Liver (tissue), 9 donors: ENCODE results near the gene WWOX. TPM values are rescaled to one million over a fixed set of nuclear protein-coding genes. Genes with fewer than 3 reads are reported as not detected.

Experiments used
- DNase-seq: peaks from one replicate; pipeline ENCODE4 v3.0.0-alpha.2; 2017; ENCODE audit warnings: low spot score
- H3K27ac ChIP-seq, 2 donors: one replicate each; pipeline ENCODE4 v1.7.0; 2013; ENCODE audit warnings: inconsistent platforms in 2 of 2, low read length in 2 of 2, control low read depth in 1 of 2, low read depth in 1 of 2, mild to moderate bottlenecking in 1 of 2
- H3K27me3 ChIP-seq, 4 donors: one replicate each; pipeline versions ENCODE4 v1.6.1 to v1.7.0; 2013; ENCODE audit warnings: low read length in 3 of 4, inconsistent platforms in 1 of 4, mild to moderate bottlenecking in 1 of 4, moderate library complexity in 1 of 4; ENCODE audit not compliant: control insufficient read depth in 4 of 4, insufficient read depth in 4 of 4
- H3K36me3 ChIP-seq, 4 donors: one replicate each; pipeline versions ENCODE4 v1.6.1 to v1.7.0; 2013; ENCODE audit warnings: low read length in 3 of 4, mild to moderate bottlenecking in 3 of 4, low read depth in 1 of 4, moderate library complexity in 1 of 4; ENCODE audit not compliant: control insufficient read depth in 4 of 4, insufficient read depth in 3 of 4
- H3K4me1 ChIP-seq, 4 donors: one replicate each; pipeline versions ENCODE4 v1.6.1 to v1.7.0; 2013; ENCODE audit warnings: low read length in 3 of 4, mild to moderate bottlenecking in 3 of 4, moderate library complexity in 1 of 4; ENCODE audit not compliant: control insufficient read depth in 4 of 4, insufficient read depth in 4 of 4
- H3K4me3 ChIP-seq, 3 donors: one replicate each; pipeline versions ENCODE4 v1.6.1 to v1.7.0; 2013; ENCODE audit warnings: low read length in 3 of 3, control low read depth in 1 of 3, low read depth in 1 of 3, mild to moderate bottlenecking in 1 of 3
- H3K9ac ChIP-seq, 2 donors: one replicate each; pipeline ENCODE4 v1.7.0; 2013; ENCODE audit warnings: low read length in 2 of 2, mild to moderate bottlenecking in 2 of 2, moderate library complexity in 2 of 2, control low read depth in 1 of 2, low read depth in 1 of 2
- H3K9me3 ChIP-seq, 4 donors: one replicate each; pipeline versions ENCODE4 v1.6.1 to v1.7.0; 2013; ENCODE audit warnings: low read length in 3 of 4; ENCODE audit not compliant: control insufficient read depth in 4 of 4
- CTCF ChIP-seq: fragments of 150-350 bp; IDR thresholded peaks from 2 replicates; pipeline ENCODE4 v1.5.1; 2017; ENCODE audit warnings: improper control_type of control experiment, low read depth, low read length; ENCODE audit not compliant: missing input control
- EGR1 ChIP-seq, 2 donors: IDR thresholded peaks; 2 replicates each; pipeline ENCODE4 v1.6.1; 2016 to 2018; ENCODE audit warnings: antibody characterized with exemption in 2 of 2, low read depth in 2 of 2
- FOXA1 ChIP-seq: IDR thresholded peaks from 2 replicates; pipeline ENCODE4 v1.6.1; 2016; ENCODE audit warnings: antibody characterized with exemption
- FOXA2 ChIP-seq: IDR thresholded peaks from 2 replicates; pipeline ENCODE4 v1.6.1; 2016; ENCODE audit warnings: antibody characterized with exemption
- GABPA ChIP-seq, 2 donors: IDR thresholded peaks in 1 of 2; conservative IDR thresholded peaks in 1 of 2; 2 replicates each; pipeline ENCODE4 v1.6.1; 2016; ENCODE audit warnings: antibody characterized with exemption in 2 of 2, mild to moderate bottlenecking in 1 of 2, moderate library complexity in 1 of 2
- HNF4A ChIP-seq, 2 donors: conservative IDR thresholded peaks; 2 replicates each; pipeline ENCODE4 v1.6.1; 2016; ENCODE audit warnings: antibody characterized with exemption in 2 of 2, mild to moderate bottlenecking in 2 of 2
- HNF4G ChIP-seq: IDR thresholded peaks from 2 replicates; pipeline ENCODE4 v1.6.1; 2016; ENCODE audit warnings: antibody characterized with exemption
- JUND ChIP-seq, 2 donors: IDR thresholded peaks; 2 replicates each; pipeline ENCODE4 v1.6.1; 2016; ENCODE audit warnings: antibody characterized with exemption in 2 of 2
- MAX ChIP-seq: IDR thresholded peaks from 2 replicates; pipeline ENCODE4 v1.6.1; 2016; ENCODE audit warnings: antibody characterized with exemption
- NR2F2 ChIP-seq: IDR thresholded peaks from 2 replicates; pipeline ENCODE4 v1.6.1; 2016; ENCODE audit warnings: antibody characterized with exemption
- RAD21 ChIP-seq, 2 donors: IDR thresholded peaks; 2 replicates each; pipeline ENCODE4 v1.6.1; 2016; ENCODE audit warnings: antibody characterized with exemption in 2 of 2, mild to moderate bottlenecking in 2 of 2
- REST ChIP-seq: IDR thresholded peaks from 2 replicates; pipeline ENCODE4 v1.6.1; 2016; ENCODE audit warnings: antibody characterized with exemption, mild to moderate bottlenecking
- RXRA ChIP-seq, 2 donors: IDR thresholded peaks; 2 replicates each; pipeline ENCODE4 v1.6.1; 2017 to 2018; ENCODE audit warnings: antibody characterized with exemption in 2 of 2, mild to moderate bottlenecking in 1 of 2
- SP1 ChIP-seq: IDR thresholded peaks from 2 replicates; pipeline ENCODE4 v1.6.1; 2018; ENCODE audit warnings: antibody characterized with exemption, mild to moderate bottlenecking
- TAF1 ChIP-seq: conservative IDR thresholded peaks from 2 replicates; pipeline ENCODE4 v1.6.1; 2016; ENCODE audit warnings: antibody characterized with exemption, mild to moderate bottlenecking
- YY1 ChIP-seq: IDR thresholded peaks from 2 replicates; pipeline ENCODE4 v1.6.1; 2016; ENCODE audit warnings: antibody characterized with exemption, mild to moderate bottlenecking
- ZBTB33 ChIP-seq: IDR thresholded peaks from 2 replicates; pipeline ENCODE4 v1.6.1; 2016; ENCODE audit warnings: antibody characterized with exemption
- WGBS: extraction: QIAGEN DNeasy Blood & Tissue Kit; methylation state at CpG from one replicate; pipeline ENCODE4 v1.1.7; 2013; 5-methylcytosine and 5-hydroxymethylcytosine counted together
- polyA plus RNA-seq, 2 donors: library from polyadenylated mRNA; stranded (reverse) in 1 of 2; unstranded in 1 of 2; fragments of 200-250 nt in 1 of 2; fragments of >200 nt in 1 of 2; fragmentation: Nextera tagmentation in 1 of 2; extraction: Ambion mirVana in 1 of 2; gene quantifications; one replicate each; pipeline versions ENCODE4 v1.2.1 to v1.2.3, GENCODE V29; 2013 to 2015
- total RNA-seq, 2 donors: library from RNA; depleted of rRNA; stranded (reverse); fragments of >200 nt; gene quantifications; one replicate each; pipeline ENCODE4 v1.2.3, GENCODE V29; 2014
- TF ChIP-seq, protein P1 (sequence below): IDR thresholded peaks from 2 replicates; pipeline ENCODE4 v1.6.1; 2016; ENCODE audit warnings: antibody characterized with exemption
- donor health status: healthy.
- donor health status: healthy.
- donor health status: healthy.
- donor health status: healthy.
- donor health status: healthy.

The WWOX gene
- total and polyA plus RNA-seq, 4 donors: 9.8 to 46.0 (median 15.3) TPM

- Histone ChIP-seq H3K4me3 (no peak overlapping the region), H3K4me1 (peaks cover 0 to 15% (median 7%) of the 10 kb centered on the region in 4 donors), H3K36me3 (no peaks in the 10 kb centered on the region), H3K27me3 (no peaks in the 10 kb centered on the region), H3K9ac (no peak overlapping the region), H3K9me3 (no peaks in the 10 kb centered on the region), H3K27ac (no peak overlapping the region)
- TF ChIP-seq SP1 (no peak), FOXA1 (no peak), RXRA (IDR thresholded peaks at IDR 0.05) (no peak), RAD21 (IDR thresholded peaks at IDR 0.05) (no peak), GABPA (IDR thresholded peaks at IDR 0.05 in 1 of 2, conservative IDR thresholded peaks at IDR 0.05 in 1 of 2) (no peak), ZBTB33 (no peak), YY1 (no peak), REST (no peak), TAF1 (no peak), CTCF (no peak), HNF4G (no peak), JUND (IDR thresholded peaks at IDR 0.05) (no peak), MAX (no peak), NR2F2 (no peak), FOXA2 (no peak), HNF4A (conservative IDR thresholded peaks at IDR 0.05) (no peak), EGR1 (IDR thresholded peaks at IDR 0.05; ENCODE audit: low read depth in 2 of 2) (no peak)
- TF ChIP-seq, protein P1, sequence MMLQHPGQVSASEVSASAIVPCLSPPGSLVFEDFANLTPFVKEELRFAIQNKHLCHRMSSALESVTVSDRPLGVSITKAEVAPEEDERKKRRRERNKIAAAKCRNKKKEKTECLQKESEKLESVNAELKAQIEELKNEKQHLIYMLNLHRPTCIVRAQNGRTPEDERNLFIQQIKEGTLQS: no peak
- WGBS: 93% methylated on average over 7 of the region's 7 CpGs
- no peak for DNase-seq
Observed at GRCh38 chr16:78476615-78477014, 377.2 kb downstream of the WWOX start.
